KOPT-K1 (cell line): ENCODE data around the gene IL36RN.

Source experiments
- H3K27ac ChIP-seq: fragments of 200-600 bp; sonication (generic); 2 replicates; pipeline ENCODE4 v1.5.1; 2016; ENCODE audit warnings: antibody characterized with exemption, mild to moderate bottlenecking, low read depth, low read length; ENCODE audit not compliant: poor library complexity, severe bottlenecking
- H3K36me3 ChIP-seq: fragments of 200-600 bp; sonication (generic); 2 replicates; pipeline ENCODE4 v1.5.1; 2017; ENCODE audit warnings: antibody characterized with exemption, mild to moderate bottlenecking, low read length, moderate library complexity; ENCODE audit not compliant: insufficient read depth
- H3K9me3 ChIP-seq: fragments of 200-600 bp; sonication (generic); 2 replicates; pipeline ENCODE4 v1.5.1; 2017; ENCODE audit warnings: antibody characterized with exemption, low read length, mild to moderate bottlenecking; ENCODE audit not compliant: insufficient read depth, poor library complexity, severe bottlenecking

Gene IL36RN

DNA sequence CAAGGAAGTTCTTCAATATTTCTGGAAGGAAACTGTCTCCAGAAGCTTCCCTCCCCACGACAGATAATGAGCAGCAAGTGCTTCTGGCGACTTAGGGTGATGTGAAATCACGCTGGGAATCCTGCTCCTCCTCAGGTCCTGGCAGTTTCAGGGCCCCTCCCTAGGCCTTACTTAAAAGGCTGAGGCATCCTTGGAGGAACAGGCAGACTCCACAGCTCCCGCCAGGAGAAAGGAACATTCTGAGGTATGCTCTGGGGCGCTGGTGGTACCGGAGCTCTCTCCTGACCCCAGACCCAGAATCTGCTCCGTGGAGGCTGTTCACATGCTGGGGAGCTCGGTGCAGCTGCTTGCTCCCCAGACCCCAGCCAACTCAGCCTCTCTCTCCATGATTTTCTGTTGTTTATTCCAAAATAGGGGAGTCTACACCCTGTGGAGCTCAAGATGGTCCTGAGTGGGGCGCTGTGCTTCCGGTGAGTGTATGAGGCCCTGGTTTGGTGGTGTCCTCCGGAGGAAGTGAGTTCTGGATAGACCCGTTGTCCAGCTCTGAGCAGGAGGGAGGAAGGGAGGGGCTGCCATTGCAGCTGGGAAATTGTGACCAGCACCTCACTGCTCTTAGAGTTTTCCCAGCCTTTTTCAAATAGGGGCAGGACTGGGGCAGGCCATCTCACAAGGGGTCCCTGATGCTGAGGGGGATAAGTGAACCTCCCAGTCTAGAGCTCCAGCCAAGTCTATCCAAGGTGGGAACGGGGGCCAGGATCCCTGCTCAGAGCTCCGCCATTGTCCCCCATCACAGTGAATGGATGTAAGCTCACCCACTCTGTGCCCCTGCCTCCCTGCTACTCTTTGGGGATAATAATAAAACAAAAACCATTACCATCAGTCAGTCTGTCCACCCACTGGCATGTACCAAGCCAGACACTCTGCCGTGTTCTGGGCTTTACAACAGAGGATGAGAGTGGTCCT is at the start of gene IL36RN:
Gene IL36RN, plus strand, starts transcription at position 201 of the 963 bp plus-strand sequence. Its CDS starts 241 bp downstream, at position 442.
- Histone ChIP-seq H3K27ac (no peak within 1 kb of the TSS), H3K9me3 (peaks cover 24% of the 10 kb centered on the region), H3K36me3 (no peaks in the 10 kb centered on the region)

DNA sequence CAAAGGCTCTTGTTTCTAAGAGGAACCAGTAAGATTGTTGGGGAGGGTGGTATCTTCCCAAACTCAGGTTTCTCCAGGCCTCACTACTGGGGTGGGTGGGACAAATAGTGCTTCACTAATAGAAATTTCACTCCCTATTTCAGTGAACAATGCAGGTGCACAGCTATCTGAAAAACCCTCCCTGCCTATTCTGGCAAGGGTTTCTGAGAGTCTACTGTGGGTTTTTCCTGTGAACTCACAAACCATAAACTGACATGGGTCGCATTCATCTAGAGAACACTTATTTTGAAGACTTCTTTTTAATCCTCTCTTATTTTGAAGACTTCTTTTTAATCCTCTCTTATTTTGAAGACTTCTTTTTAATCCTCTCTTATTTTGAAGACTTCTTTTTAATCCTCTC is 49.4 kb upstream of the IL36RN start:
- no peak overlapping the region for H3K27ac ChIP-seq
- H3K9me3 ChIP-seq, result no peaks in the 10 kb centered on the region
- no peaks in the 10 kb centered on the region for H3K36me3 ChIP-seq

DNA sequence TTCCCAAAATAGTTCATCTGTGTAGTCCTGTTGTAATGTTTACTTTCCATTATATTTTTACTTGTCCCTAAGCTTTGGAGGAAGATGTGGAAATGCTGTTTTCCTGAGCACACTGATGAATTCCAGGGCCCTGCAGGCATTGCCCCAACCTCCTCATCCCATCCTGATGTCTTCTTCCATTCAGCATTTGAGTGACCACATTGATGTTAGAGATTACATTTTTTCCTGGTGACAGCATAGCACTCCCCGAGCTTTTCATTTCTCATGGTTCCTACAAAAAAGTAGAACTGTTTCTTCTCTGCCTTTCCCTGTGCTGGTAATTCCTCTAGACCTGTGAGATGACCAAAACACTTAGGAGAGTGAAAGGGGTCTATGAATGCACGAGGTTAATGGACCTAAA is 48.9 kb upstream of the IL36RN start:
- no peaks in the 10 kb centered on the region for H3K36me3 ChIP-seq
- H3K27ac ChIP-seq, result no peak overlapping the region
- H3K9me3 ChIP-seq, result no peaks in the 10 kb centered on the region

DNA sequence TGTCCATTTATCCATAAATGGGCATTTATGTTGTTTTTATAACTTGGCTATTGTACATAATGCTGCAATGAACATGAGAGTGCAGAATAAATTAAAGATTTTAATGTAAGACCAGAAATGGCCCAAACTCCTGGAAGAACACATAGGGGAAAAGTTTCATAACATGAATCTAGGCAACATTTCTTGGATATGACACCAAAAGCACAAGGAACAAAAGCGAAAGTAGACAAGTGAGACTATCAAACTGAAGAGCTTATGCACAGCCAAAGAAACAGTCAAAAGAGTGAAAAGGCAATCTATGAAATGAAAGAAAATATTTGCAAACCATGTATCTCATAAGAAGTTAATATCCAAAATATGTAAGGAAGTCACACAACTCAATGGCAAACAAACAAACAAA is 47.9 kb upstream of the IL36RN start:
- Histone ChIP-seq H3K36me3 (no peaks in the 10 kb centered on the region), H3K27ac (no peak overlapping the region)

DNA sequence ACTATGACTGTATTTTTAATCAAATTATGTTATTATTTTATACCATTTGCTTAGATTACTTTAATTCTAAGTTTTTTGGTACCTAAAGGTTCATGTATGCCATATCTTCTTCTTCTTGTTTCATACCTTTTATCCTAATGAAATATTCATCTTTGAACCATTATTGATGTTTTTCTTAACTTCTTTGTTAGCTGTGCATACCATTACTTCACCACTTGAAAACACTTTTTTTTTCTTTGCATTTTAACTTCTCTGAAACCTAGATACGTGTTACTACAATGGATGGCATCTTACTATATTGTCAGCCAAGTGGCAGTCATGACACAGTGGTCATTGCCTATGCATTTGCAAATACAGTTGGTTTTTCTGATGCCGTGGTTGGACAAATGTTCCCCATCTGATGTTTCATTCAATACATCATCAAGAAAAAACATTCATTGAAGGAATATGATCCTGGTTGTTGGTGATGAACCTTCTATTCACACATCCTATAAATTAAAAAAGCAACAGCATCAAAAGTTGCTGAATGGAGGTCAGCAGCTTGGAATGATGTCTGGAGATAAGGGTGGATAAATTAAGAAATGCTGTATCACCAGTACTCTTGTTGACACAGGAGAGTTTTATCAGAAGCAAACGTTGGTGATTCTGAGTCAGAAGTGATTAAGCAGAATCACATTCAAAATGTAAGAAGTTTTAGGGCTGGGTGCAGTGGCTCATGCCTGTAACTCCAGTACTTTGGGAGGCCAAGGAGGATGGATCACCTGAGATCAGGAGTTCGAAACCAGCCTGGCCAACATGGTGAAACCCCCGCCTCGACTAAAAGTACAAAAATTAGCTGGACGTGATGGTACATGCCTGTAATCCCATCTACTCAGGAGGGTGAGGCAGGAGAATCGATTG is 46.3 kb upstream of the IL36RN start:
- no peaks in the 10 kb centered on the region for H3K36me3 ChIP-seq
- no peaks in the 10 kb centered on the region for H3K9me3 ChIP-seq
- H3K27ac ChIP-seq, result no peak overlapping the region

More for the DNA sequence above, 47.9 kb upstream of the IL36RN start:
- no peaks in the 10 kb centered on the region for H3K9me3 ChIP-seq

DNA sequence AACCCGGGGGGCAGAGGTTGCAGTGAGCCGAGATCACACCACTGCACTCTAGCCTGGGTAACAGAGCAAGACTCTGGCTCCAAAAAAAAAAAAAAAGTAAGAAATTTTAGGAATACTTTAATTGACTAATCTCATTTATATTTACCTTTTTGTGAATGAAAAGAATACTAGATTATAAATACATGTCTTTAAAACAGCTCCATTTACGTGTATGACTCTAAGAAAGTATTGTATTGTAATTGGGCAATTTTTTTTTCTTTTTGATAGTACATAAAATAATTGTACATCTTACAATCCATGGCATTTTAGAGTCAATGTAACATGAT is 45.7 kb upstream of the IL36RN start:
- Histone ChIP-seq H3K27ac (no peak overlapping the region), H3K9me3 (no peaks in the 10 kb centered on the region), H3K36me3 (no peaks in the 10 kb centered on the region)

DNA sequence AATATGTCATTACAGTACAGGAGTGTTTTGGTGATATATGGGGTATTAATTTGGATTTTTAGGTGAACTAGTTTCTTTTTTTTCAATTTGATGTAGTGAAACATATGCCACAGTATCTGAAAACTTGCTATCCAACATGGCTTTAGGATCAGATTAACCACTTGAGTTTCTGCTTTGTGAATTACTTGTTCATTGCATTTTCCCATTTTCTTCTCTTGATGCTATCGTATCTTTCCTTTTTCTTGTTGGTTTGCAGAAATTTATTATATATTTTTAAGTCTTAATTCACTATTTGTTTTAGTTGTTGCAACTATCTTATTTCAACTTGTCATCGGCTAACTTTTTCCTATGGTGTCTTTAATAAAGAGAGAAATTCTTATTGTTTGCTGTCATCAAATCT is 44.9 kb upstream of the IL36RN start:
- H3K36me3 ChIP-seq, result no peaks in the 10 kb centered on the region
- no peak overlapping the region for H3K27ac ChIP-seq
- H3K9me3 ChIP-seq, result peaks cover 5% of the 10 kb centered on the region

DNA sequence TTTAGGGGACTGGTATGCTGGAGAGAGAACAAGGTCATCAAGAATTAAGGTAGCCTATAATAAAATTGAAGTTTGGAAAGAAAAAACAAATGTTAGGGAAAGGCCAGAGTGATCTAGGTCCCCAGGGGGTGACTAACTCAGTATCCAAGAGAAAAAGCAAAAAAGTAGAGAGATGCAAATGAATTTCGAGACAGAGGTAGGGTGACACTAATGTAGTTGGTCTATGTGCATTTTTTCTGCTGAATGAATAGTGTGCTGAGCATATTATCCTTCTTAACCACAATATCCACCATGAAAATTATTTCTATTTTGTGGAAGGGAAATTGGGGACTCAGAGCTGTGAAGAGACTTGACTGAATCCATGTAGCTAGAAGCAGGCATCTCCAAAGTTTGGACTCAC is 44.0 kb upstream of the IL36RN start:
- Histone ChIP-seq H3K27ac (no peak overlapping the region), H3K36me3 (no peaks in the 10 kb centered on the region), H3K9me3 (peaks cover 12% of the 10 kb centered on the region)

DNA sequence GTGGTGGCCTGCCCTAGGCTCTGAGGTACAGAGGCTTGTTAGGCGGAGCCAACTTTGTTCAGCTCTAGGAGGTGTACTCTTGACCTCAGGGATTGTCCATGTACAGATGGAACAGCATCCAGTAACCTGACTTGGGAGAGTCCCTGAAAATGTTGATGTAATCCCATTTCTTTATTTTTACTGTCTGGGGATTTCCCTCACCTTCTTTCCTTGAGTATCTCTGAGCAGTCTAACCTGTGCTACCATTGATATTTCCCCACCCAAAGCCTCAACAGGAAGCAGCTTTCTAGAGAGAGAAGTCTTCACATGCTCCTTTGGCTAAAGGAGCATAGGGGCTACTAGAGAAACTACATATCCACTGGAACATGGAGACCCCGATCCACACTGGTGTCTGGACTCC is 43.3 kb upstream of the IL36RN start:
- peaks cover 12% of the 10 kb centered on the region for H3K9me3 ChIP-seq
- no peaks in the 10 kb centered on the region for H3K36me3 ChIP-seq
- H3K27ac ChIP-seq, result no peak overlapping the region

DNA sequence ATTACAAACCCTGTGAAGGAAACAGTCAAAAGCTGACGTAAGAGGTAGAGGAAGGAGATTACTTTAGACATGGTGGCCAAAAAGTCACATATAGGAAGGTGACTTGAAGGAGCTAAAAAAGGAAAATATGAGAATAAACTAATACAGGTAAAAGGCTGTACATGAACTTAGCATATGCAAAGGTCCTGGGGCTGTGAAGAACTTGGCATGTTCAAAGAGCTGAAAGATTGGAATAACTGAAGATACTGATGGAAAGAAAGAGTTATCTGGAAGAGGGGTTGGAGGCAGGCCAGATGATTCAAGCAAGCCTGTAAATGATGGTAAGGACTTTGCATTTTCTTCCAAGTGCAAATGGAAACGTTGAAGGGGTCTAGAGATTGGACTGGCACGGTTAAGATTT is 40.5 kb upstream of the IL36RN start:
- Histone ChIP-seq H3K9me3 (peaks cover 12% of the 10 kb centered on the region), H3K36me3 (no peaks in the 10 kb centered on the region), H3K27ac (no peak overlapping the region)

DNA sequence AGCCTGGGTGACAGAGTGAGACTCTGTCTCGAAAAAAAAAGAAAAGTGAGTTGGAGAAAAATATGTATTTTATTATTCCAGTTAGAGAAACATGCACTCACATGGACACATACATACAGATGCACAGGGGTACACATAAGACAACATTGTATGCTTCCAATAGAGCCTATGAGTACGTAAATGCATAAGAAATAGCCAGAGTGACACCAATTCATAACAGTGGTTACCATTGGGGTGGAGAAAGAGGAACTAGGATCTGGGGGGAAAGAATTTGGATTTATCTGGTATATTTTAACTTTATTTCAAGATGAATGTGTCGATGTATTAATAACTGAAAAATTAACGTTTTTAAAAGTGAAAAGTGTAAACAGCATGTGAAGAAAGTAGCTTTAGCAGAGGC is 37.7 kb upstream of the IL36RN start:
- no peak overlapping the region for H3K27ac ChIP-seq
- H3K36me3 ChIP-seq, result no peaks in the 10 kb centered on the region
- peaks cover 12% of the 10 kb centered on the region for H3K9me3 ChIP-seq

DNA sequence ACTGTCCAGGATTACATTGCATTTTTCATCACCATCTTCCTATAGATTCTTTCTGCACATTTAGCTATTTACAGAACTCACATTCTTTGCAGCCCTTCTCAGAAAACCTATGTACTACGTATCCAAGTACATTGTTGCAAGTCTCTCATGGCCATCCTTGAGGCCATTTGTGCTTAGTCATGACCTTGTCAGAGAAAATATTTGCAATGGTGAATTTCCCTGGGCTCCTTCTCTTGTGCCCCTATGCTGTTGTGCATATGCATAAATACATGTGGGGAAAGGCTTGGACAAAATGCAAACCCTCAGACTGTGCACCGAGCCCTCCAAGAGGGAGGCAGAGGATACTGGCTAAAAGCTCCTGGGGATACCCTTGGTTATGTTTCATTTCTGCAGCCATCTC is 34.2 kb upstream of the IL36RN start:
- no peaks in the 10 kb centered on the region for H3K36me3 ChIP-seq
- no peak overlapping the region for H3K27ac ChIP-seq
- peaks cover under 1% of the 10 kb centered on the region for H3K9me3 ChIP-seq

DNA sequence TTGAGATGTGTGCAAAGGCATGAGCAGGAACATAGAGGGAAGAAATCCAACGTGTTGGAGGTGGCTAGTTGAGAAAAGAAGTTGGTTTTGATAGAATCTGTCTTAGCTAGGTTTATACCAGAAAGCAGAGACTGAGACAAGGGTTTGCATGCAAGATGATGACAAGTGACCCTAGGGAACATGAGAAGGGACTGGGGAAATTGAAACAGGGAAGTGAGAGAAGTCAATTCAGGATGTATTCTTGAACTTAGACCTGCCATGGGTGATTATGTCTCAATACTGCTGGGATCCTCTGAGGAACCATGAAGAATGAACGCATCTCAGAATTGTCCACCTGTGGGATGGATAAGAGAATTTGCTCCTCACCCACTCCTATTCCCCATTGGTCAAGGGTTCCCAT is 33.3 kb upstream of the IL36RN start:
- H3K36me3 ChIP-seq, result no peaks in the 10 kb centered on the region
- H3K27ac ChIP-seq, result no peak overlapping the region
- no peaks in the 10 kb centered on the region for H3K9me3 ChIP-seq

DNA sequence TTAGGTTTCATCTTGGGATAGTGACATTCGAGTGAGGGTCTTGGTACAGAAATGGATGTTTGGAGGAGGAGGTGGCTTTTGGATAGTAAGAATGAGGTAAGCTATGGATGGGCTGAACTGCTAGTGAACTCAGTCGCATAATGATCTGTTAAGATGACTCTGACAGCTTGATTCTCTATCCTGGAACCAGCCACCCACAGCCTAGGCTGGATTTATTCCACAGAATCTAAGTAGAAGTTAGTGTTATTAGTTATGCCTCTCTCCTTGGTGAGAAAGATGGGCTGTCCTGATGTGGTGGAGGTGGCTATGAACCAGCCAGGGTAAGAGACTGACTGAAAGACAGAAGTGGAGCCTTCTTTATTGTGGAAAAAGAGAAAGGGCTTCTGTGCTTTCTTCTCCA is 31.3 kb upstream of the IL36RN start:
- no peak overlapping the region for H3K27ac ChIP-seq
- H3K36me3 ChIP-seq, result no peaks in the 10 kb centered on the region
- no peaks in the 10 kb centered on the region for H3K9me3 ChIP-seq

DNA sequence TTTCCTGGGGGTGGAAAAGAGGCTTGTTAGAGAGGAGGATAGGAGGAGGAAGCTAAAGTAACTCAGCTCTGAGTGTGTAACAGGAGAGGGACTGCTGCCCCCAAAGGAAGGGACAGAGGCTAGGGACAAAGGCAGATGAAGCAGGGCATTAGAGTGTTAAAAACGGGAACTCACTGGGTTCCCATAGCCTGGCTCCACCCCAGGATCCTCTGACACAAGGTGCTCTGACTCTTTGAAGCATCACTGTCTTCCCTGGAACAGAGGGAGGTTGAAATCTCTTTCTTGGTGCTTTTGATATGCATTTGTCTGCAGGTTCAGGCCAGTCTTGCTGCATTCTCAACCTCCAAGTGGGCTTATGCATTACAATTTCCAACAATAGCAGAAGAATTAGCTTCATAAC is 30.9 kb upstream of the IL36RN start:
- Histone ChIP-seq H3K27ac (no peak overlapping the region), H3K36me3 (no peaks in the 10 kb centered on the region), H3K9me3 (no peaks in the 10 kb centered on the region)
